ENCODE measurements around the gene IFI27.

Gene IFI27

DNA sequence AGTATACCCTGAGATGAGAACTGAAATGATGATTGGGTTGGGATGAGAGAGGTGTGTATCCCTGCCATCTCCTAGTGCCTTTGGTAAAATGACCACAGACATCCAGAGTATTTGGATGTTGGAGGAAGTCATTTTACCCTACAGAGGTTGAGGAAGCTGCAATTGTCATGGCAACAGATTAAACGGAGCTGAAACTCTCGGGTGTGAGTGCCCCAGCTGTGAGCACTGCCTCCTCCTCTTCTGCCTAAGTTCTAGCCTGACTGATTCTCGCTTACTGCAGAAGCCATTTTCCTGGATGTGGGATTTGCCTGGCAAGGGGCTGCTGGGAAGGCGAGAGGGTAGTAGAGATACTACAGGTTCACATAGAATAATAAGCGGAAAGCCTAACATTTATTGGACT lies 53.3 kb downstream of the IFI27 start:
- H3K4me3 ChIP-seq (ENCODE audit: control insufficient read depth, low read depth, low read length): no peak overlapping the region
- DNase-seq (ENCODE audit: low read depth): no peak
- TF ChIP-seq, protein P1, sequence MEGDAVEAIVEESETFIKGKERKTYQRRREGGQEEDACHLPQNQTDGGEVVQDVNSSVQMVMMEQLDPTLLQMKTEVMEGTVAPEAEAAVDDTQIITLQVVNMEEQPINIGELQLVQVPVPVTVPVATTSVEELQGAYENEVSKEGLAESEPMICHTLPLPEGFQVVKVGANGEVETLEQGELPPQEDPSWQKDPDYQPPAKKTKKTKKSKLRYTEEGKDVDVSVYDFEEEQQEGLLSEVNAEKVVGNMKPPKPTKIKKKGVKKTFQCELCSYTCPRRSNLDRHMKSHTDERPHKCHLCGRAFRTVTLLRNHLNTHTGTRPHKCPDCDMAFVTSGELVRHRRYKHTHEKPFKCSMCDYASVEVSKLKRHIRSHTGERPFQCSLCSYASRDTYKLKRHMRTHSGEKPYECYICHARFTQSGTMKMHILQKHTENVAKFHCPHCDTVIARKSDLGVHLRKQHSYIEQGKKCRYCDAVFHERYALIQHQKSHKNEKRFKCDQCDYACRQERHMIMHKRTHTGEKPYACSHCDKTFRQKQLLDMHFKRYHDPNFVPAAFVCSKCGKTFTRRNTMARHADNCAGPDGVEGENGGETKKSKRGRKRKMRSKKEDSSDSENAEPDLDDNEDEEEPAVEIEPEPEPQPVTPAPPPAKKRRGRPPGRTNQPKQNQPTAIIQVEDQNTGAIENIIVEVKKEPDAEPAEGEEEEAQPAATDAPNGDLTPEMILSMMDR (IDR thresholded peaks at IDR 0.05; ENCODE audit: control insufficient read depth, insufficient read depth, low read depth, low read length, missing control alignments): no peak

DNA sequence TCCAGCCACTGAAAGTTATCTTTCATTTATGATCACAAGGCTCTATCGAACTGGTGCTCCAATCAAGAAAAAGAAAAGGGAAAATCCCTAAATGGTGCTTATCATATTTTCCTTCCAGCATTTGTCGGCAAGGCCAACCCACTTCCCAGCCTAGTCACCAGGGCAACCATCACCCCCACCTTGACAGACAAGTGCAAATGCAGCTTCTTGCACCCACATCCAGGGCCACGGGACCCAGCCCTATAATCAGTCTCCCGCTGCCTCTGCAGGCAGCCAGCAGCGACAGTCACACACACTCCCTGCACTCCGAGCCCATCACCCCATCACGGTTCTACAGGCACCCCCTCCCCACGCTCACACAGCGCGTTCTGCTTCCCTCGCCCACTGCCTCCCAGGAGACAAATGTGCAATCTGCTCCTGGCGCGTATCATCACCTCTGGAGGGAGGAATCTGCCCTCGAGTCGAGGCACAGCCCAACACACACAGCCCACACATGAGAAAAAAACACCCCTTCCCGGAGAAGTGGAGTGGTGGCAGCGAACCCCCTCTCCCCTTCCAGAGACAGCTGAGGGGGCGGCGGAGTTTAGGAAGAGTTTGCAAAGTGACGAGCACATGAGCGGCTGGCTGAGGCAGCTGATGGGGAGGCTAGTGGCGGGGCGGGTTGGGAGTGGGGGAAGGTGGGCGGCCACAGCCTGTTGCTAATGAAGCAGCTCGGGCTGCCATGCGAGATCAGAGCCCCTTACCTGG lies 54.3 kb downstream of the IFI27 start:
- no peak overlapping the region for H3K4me3 ChIP-seq (ENCODE audit: control insufficient read depth, low read depth, low read length)
- DNase-seq (ENCODE audit: low read depth): no peak
- TF ChIP-seq, protein P1 (IDR thresholded peaks at IDR 0.05; ENCODE audit: control insufficient read depth, insufficient read depth, low read depth, low read length, missing control alignments): no peak

DNA sequence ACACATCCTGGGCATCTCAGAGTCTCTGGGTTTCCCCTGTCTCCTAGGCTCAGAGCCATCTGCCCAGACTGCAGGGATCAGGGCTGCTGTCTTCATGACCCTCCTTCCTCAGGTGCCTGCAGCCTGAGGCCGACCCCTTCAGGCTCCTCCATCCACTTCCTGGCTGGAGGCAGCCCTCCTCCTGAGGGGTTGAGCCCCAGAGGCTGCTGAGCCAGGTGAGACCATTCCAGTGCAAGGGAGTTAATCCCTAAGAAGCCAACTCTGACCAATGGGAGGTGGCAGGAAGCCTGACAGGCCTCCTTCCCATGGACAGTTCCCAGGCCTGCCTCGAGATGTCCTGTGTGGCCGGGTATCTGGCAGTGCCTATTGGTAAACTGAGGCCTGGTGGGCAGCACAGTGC lies 55.2 kb downstream of the IFI27 start:
- no peak overlapping the region for H3K4me3 ChIP-seq (ENCODE audit: control insufficient read depth, low read depth, low read length)
- TF ChIP-seq, protein P1 (IDR thresholded peaks at IDR 0.05; ENCODE audit: control insufficient read depth, insufficient read depth, low read depth, low read length, missing control alignments): no peak

More for the DNA sequence above, 55.2 kb downstream of the IFI27 start:
- no peak for DNase-seq (ENCODE audit: low read depth)

All from AG09309 (cell line).